OCI-M2 (cell line): ENCODE results near the gene PROM1.

ENCODE experiments used
- DNase-seq: peaks from one replicate; lab custom pipeline; 2025; ENCODE audit not compliant: unreplicated experiment; lab: John Stamatoyannopoulos, UW

The PROM1 gene

GRCh38 chr4:15951781-15952180 is 132.0 kb downstream of the PROM1 start:
- DNase-seq, result no peak

- DNase-seq, result no peak
These were observed 135.0 kb downstream of the PROM1 start for GRCh38 chr4:15948826-15949225.

GRCh38 chr4:15947684-15948083 is 136.1 kb downstream of the PROM1 start:
- DNase-seq, result no peak

- DNase-seq, result no peak
These were observed 138.3 kb downstream of the PROM1 start for GRCh38 chr4:15945516-15945915.

- DNase-seq, result no peak
These were observed 138.9 kb downstream of the PROM1 start for GRCh38 chr4:15944895-15945294.

GRCh38 chr4:15942283-15942682 is 141.5 kb downstream of the PROM1 start:
- no peak for DNase-seq

- no peak for DNase-seq
These were observed 145.2 kb downstream of the PROM1 start, which contains the start of gene FGFBP1 for GRCh38 chr4:15938640-15939039. TSS of gene FGFBP1 (minus strand) at chr4:15938740. CDS start at chr4:15936632, 2,108 bp downstream.

GRCh38 chr4:15938182-15938581 is 145.6 kb downstream of the PROM1 start:
- no peak for DNase-seq

GRCh38 chr4:15936495-15936894 is 147.3 kb downstream of the PROM1 start:
- DNase-seq, result no peak

GRCh38 chr4:15935504-15936402 is 148.1 kb downstream of the PROM1 start:
- no peak for DNase-seq

GRCh38 chr4:15934259-15934658 is 149.6 kb downstream of the PROM1 start:
- DNase-seq, result no peak

- no peak for DNase-seq
These were observed 152.2 kb downstream of the PROM1 start for GRCh38 chr4:15931451-15932210.

- DNase-seq, result no peak
These were observed 153.5 kb downstream of the PROM1 start for GRCh38 chr4:15930314-15930713.

GRCh38 chr4:15929540-15929939 is 154.3 kb downstream of the PROM1 start:
- no peak for DNase-seq

GRCh38 chr4:15928883-15929282 is 154.9 kb downstream of the PROM1 start:
- no peak for DNase-seq

- no peak for DNase-seq
These were observed 157.3 kb downstream of the PROM1 start for GRCh38 chr4:15926486-15926885.

- DNase-seq, result no peak
These were observed 158.0 kb downstream of the PROM1 start for GRCh38 chr4:15925830-15926229.

- DNase-seq, result no peak
These were observed 162.3 kb downstream of the PROM1 start for GRCh38 chr4:15921592-15921932.

GRCh38 chr4:15920723-15921591 is 162.9 kb downstream of the PROM1 start:
- DNase-seq, result no peak

GRCh38 chr4:15918484-15919129 is 165.2 kb downstream of the PROM1 start:
- DNase-seq, result no peak
